ENCODE data around the gene NR2E3.
"Not testable (repeated sequence)": the region's sequence is repeated elsewhere in the genome, so short reads cannot be mapped to it uniquely, and the experiment has no call there.

Gene NR2E3

GRCh38 chr15:71820127-71820526 lies 9.8 kb downstream of the NR2E3 start:
- DNase-seq = no peak

GRCh38 chr15:71821547-71822129 lies 11.3 kb downstream of the NR2E3 start:
- no peak for DNase-seq

- no peak for DNase-seq
Measured at GRCh38 chr15:71822890-71823630, 12.7 kb downstream of the NR2E3 start.

- DNase-seq = no peak
Measured at GRCh38 chr15:71823801-71824200, 13.4 kb downstream of the NR2E3 start.

GRCh38 chr15:71825021-71825730 lies 14.8 kb downstream of the NR2E3 start:
- DNase-seq = no peak

- no peak for DNase-seq
Measured at GRCh38 chr15:71826196-71826595, 15.8 kb downstream of the NR2E3 start.

GRCh38 chr15:71830981-71831380 lies 20.6 kb downstream of the NR2E3 start:
- DNase-seq = no peak

GRCh38 chr15:71841563-71841962 lies 31.2 kb downstream of the NR2E3 start:
- DNase-seq = no peak

- DNase-seq = no peak
Measured at GRCh38 chr15:71844916-71845315, 34.6 kb downstream of the NR2E3 start.

- DNase-seq = no peak
Measured at GRCh38 chr15:71853543-71853942, 43.2 kb downstream of the NR2E3 start.

- DNase-seq = not testable (repeated sequence)
Measured at GRCh38 chr15:71858232-71858631, 47.9 kb downstream of the NR2E3 start.

Measured in activated gamma-delta T cell (primary cell).